Neural crest cell (in vitro differentiated cells): Measurements from ENCODE around the gene GADD45B. TPM values are rescaled to one million over a fixed set of nuclear protein-coding genes. Genes with fewer than 3 reads are reported as not detected.
A peak's percentile ranks its signal among the peaks of the same experiment; 100 is the strongest.

Source experiments
- DNase-seq: peaks from one replicate; pipeline ENCODE4 v3.0.0; 2021; ENCODE audit warnings: low read depth, mixed read lengths, low spot score
- H3K27ac Mint-ChIP-seq: one replicate; pipeline ENCODE4 v1.8.0; 2021; ENCODE audit warnings: mild to moderate bottlenecking, mixed read lengths; ENCODE audit not compliant: unreplicated experiment
- H3K27me3 Mint-ChIP-seq: 2 replicates; pipeline ENCODE4 v1.8.0; 2021; ENCODE audit warnings: low read depth, mild to moderate bottlenecking, mixed read lengths
- H3K36me3 Mint-ChIP-seq: 2 replicates; pipeline ENCODE4 v1.8.0; 2021; ENCODE audit warnings: low read depth, mild to moderate bottlenecking, mixed read lengths
- H3K4me1 Mint-ChIP-seq: 2 replicates; pipeline ENCODE4 v1.8.0; 2021; ENCODE audit warnings: mixed read lengths
- H3K4me3 Mint-ChIP-seq: one replicate; pipeline ENCODE4 v1.8.0; 2021; ENCODE audit warnings: mild to moderate bottlenecking, mixed read lengths
- H3K9me3 Mint-ChIP-seq: 2 replicates; pipeline ENCODE4 v1.8.0; 2021; ENCODE audit warnings: mixed read lengths
- CTCF ChIP-seq: fragments of 200-600 bp; sonication (generic); conservative IDR thresholded peaks from 2 replicates; pipeline ENCODE4 v1.5.0; 2021; ENCODE audit warnings: antibody characterized with exemption, mild to moderate bottlenecking
- total RNA-seq: library from RNA; stranded (reverse); gene quantifications from 2 replicates; pipeline ENCODE4 v1.2.1, GENCODE V29; 2021

Gene GADD45B
- total RNA-seq, 1 donor from 2014 or later, result 4.1 TPM

GRCh38 chr19:2428756-2429711, 46.9 kb upstream of the GADD45B start:
- Mint-ChIP-seq H3K4me3 (peak overlapping the region; percentile 54), H3K27ac (peak overlapping the region; percentile 57)
- no peak for DNase-seq

GRCh38 chr19:2429917-2430535, 45.9 kb upstream of the GADD45B start:
- TF ChIP-seq CTCF, result no peak
- H3K4me3 Mint-ChIP-seq, result peak overlapping the region; percentile 64
- H3K27me3 Mint-ChIP-seq, result peaks cover 6% of the 10 kb centered on the region
- H3K36me3 Mint-ChIP-seq, result peaks cover 5% of the 10 kb centered on the region
- H3K9me3 Mint-ChIP-seq, result no peaks in the 10 kb centered on the region
- peaks cover 16% of the 10 kb centered on the region for H3K4me1 Mint-ChIP-seq
- no peak for DNase-seq
- no peak overlapping the region for H3K27ac Mint-ChIP-seq

More at GRCh38 chr19:2428756-2429711, 46.9 kb upstream of the GADD45B start:
- Mint-ChIP-seq H3K36me3 (peaks cover 5% of the 10 kb centered on the region), H3K4me1 (peaks cover 16% of the 10 kb centered on the region), H3K27me3 (peaks cover 6% of the 10 kb centered on the region), H3K9me3 (no peaks in the 10 kb centered on the region)
- TF ChIP-seq CTCF, result no peak

- TF ChIP-seq CTCF, result no peak
- Mint-ChIP-seq H3K4me3 (no peak overlapping the region), H3K4me1 (peaks cover 14% of the 10 kb centered on the region), H3K27ac (no peak overlapping the region), H3K27me3 (peaks cover 6% of the 10 kb centered on the region), H3K36me3 (peaks cover 9% of the 10 kb centered on the region), H3K9me3 (no peaks in the 10 kb centered on the region)
- no peak for DNase-seq
Measured at GRCh38 chr19:2431318-2432055, 44.4 kb upstream of the GADD45B start.

GRCh38 chr19:2432131-2432848, 43.6 kb upstream of the GADD45B start:
- peaks cover 5% of the 10 kb centered on the region for H3K27me3 Mint-ChIP-seq
- no peak for DNase-seq

More at GRCh38 chr19:2432131-2432848, 43.6 kb upstream of the GADD45B start:
- Mint-ChIP-seq H3K4me3 (no peak overlapping the region), H3K27ac (peak overlapping the region; percentile 12), H3K9me3 (no peaks in the 10 kb centered on the region), H3K4me1 (peaks cover 9% of the 10 kb centered on the region), H3K36me3 (peaks cover 9% of the 10 kb centered on the region)
- no peak for TF ChIP-seq CTCF
